Mucosa of descending colon (tissue), 3 donors: ENCODE results near the gene GARS1. TPM values are rescaled to one million over a fixed set of nuclear protein-coding genes. Genes with fewer than 3 reads are reported as not detected.
A peak's percentile ranks its signal among the peaks of the same experiment; 100 is the strongest.
"Not testable (repeated sequence)": the region's sequence is repeated elsewhere in the genome, so short reads cannot be mapped to it uniquely, and the experiment has no call there.

Source experiments
- ATAC-seq: fragments of 200-7000 bp; cut with Tn5 transposase; one replicate; pipeline ENCODE4 v1.9.1; 2020; ENCODE audit warnings: mild to moderate bottlenecking, moderate library complexity
- DNase-seq, 3 donors: peaks; one replicate each; pipeline ENCODE4 v3.0.0-alpha.2; 2020
- H3K36me3 ChIP-seq: fragments of 200-600 bp; one replicate; pipeline ENCODE4 v1.8.0; 2021; ENCODE audit warnings: low read depth, mild to moderate bottlenecking
- H3K4me1 ChIP-seq: fragments of 200-600 bp; one replicate; pipeline ENCODE4 v1.8.0; 2021; ENCODE audit warnings: low read depth, mild to moderate bottlenecking
- H3K4me3 ChIP-seq: fragments of 200-600 bp; one replicate; pipeline ENCODE4 v1.8.0; 2021; ENCODE audit warnings: mild to moderate bottlenecking
- H3K9me3 ChIP-seq: fragments of 200-600 bp; one replicate; pipeline ENCODE4 v1.8.0; 2021; ENCODE audit warnings: mild to moderate bottlenecking
- intact Hi-C, 2 donors: fragments of 100-400 bp; cut with DNase I in 1 of 2; cut with micrococcal nuclease in 1 of 2; formaldehyde crosslinking; loops; one replicate each; pipeline versions ENCODE4 v1.11.0 to v1.11.1; 2022; cut with DNase I, micrococcal nuclease
- total RNA-seq, 3 donors: library from RNA; stranded (reverse); fragmentation: NEBNext Ultra II Directional in 2 of 3; extraction: Animal tissue kit (Norgen Biotek cat#: 25700) in 2 of 3; gene quantifications; one replicate each; pipeline versions ENCODE4 v1.2.1 to v1.2.4, GENCODE V29; 2021 to 2023
- TF ChIP-seq, protein P1 (sequence below): fragments of 200-600 bp; IDR thresholded peaks from one replicate; pipeline ENCODE4 v1.8.0; 2022; ENCODE audit warnings: antibody characterized with exemption, mild to moderate bottlenecking
- donor health status: DM: no; HTN: no; CAD: no; lungs with moderate emphysema.
- donor health status: DM: no; HTN: no; CAD: no.
- donor health status: DM: no; HTN: yes; CAD: no.

Gene GARS1
- total RNA-seq, 3 donors from 2014 or later: 46.2 to 68.6 (median 55.0) TPM

DNA sequence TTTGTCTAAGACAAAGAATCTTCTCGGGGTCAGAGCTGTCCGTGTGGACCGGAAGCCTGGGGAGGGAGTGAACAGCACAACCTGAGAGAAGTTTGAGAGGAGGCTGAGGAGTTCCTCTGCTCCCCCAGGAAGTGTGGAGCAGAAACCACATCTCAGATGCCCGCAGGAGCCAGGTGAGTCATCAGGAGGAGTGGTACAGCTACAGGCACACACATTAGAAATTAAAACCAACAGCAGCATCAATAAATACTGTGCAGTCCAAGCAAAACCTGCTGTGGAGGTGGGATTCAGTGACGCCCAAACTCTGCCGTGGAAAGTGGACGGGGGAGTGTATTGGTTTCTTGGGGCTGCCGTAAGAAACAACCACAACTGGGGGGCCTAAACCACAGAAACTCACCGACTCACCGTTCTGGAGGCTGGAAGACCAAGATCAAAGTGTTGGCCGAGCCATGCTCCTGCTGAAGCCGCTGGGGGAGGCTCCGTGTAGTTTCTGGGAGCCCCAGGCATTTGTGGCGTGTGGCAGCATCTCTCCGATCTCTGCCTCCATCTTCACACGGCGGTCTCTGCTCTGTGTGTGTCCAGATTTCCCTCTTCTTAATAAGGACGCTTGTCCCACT lies 31.2 kb upstream of the GARS1 start:
- ATAC-seq: no peak
- intact Hi-C loops: no loop called here
- TF ChIP-seq, protein P1, sequence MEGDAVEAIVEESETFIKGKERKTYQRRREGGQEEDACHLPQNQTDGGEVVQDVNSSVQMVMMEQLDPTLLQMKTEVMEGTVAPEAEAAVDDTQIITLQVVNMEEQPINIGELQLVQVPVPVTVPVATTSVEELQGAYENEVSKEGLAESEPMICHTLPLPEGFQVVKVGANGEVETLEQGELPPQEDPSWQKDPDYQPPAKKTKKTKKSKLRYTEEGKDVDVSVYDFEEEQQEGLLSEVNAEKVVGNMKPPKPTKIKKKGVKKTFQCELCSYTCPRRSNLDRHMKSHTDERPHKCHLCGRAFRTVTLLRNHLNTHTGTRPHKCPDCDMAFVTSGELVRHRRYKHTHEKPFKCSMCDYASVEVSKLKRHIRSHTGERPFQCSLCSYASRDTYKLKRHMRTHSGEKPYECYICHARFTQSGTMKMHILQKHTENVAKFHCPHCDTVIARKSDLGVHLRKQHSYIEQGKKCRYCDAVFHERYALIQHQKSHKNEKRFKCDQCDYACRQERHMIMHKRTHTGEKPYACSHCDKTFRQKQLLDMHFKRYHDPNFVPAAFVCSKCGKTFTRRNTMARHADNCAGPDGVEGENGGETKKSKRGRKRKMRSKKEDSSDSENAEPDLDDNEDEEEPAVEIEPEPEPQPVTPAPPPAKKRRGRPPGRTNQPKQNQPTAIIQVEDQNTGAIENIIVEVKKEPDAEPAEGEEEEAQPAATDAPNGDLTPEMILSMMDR: no peak
- Histone ChIP-seq H3K4me3 (no peak overlapping the region), H3K9me3 (no peaks in the 10 kb centered on the region), H3K36me3 (no peaks in the 10 kb centered on the region), H3K4me1 (no peaks in the 10 kb centered on the region)
- DNase-seq: no peak

DNA sequence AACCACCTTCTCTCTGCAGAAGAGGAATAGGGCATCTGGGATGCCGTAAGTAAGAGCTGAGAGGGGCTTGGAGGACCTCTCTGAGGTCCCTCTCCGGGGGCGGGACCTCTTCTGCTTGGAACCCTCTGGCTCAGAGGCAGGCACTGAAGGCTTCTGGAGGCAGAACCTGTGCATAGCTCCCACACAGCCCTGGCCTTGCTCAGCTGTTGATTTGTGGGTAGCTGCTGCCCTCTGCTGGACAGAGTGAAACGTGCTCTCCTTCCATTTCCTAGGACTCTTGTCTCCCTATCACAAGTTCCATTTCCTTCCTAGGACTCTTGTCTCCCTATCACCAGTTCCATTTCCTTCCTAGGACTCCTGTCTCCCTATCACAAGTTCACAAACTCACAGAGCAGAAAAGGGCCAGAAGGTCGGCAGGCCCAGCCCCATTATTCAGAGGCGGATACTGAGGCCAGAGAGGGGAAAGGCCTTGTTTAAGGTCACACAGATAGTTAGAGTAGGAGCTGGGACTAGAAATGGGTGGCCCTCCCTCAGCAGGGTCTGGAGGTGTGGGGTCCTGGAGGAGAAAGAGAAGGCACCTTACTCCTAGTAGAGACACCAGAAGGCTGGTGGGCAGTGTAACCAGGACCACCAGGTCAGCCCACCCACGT lies 30.3 kb upstream of the GARS1 start:
- intact Hi-C loops: no loop called here
- peak; percentile 99 for ATAC-seq
- DNase-seq: peak; percentile 68 to 87 (median 86)
- H3K36me3 ChIP-seq: no peaks in the 10 kb centered on the region
- H3K4me3 ChIP-seq: no peak overlapping the region
- TF ChIP-seq, protein P1: peak; percentile 65
- no peaks in the 10 kb centered on the region for H3K9me3 ChIP-seq
- no peaks in the 10 kb centered on the region for H3K4me1 ChIP-seq

DNA sequence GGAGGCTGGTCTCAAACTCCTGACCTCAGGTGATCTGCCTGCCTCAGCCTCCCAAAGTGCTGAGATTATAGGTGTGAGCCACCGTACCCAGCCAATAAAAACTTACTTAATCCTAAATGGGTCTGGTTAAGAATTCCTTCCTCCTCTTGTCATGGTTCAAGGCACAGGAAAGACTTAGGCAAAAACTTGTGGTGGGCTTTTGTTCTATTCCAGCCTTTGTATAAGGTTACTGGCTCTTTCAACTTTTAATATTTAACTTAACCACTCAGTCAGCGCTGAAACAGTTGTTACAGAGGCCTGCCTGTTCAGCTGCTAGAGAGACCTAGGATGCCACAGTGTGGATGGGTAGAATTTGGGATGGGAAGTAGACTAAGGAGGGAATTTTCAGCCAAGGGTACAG lies 28.1 kb upstream of the GARS1 start:
- no peak overlapping the region for H3K4me3 ChIP-seq
- no peak for ATAC-seq
- DNase-seq: no peak
- no peaks in the 10 kb centered on the region for H3K4me1 ChIP-seq
- intact Hi-C loops: no loop called here
- H3K9me3 ChIP-seq: peaks cover 3% of the 10 kb centered on the region
- TF ChIP-seq, protein P1: no peak
- no peaks in the 10 kb centered on the region for H3K36me3 ChIP-seq

DNA sequence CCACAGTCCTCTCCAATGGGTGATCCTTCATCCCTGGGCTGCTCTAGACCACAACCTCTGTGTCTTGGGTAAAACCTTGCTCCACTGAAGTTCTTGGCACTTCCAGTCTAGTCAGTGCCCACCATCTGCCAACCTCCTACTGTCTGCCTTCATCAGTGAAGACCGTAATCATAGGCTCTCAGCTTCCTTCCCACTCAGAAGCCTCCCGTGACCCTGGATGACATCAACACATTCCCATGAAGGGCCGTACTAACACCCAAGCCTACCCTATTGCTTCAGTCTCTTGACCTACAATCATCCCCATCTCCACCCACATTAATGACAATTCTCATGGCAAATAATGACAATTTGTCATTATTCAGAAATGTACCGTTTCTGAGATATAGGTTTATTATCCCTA lies 27.6 kb upstream of the GARS1 start:
- DNase-seq (no peak), ATAC-seq (no peak)
- peaks cover 3% of the 10 kb centered on the region for H3K9me3 ChIP-seq
- intact Hi-C loops: no loop called here
- H3K4me1 ChIP-seq: no peaks in the 10 kb centered on the region
- no peak overlapping the region for H3K4me3 ChIP-seq
- no peaks in the 10 kb centered on the region for H3K36me3 ChIP-seq
- TF ChIP-seq, protein P1: no peak

DNA sequence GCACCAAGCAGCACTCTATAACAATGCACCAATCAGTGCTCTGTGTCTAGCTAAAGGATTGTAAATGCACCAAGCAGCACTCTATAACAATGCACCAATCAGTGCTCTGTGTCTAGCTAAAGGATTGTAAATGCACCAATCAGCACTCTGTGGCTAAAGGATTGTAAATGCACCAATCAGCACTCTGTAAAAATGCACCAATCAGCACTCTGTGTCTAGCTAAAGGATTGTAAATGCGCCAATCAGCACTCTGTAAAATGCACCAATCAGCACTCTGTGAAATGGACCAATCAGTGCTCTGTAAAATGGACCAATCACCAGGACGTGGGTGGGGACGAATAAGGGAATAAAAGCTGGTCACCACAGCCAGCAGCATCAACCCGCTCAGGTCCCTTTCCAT lies 24.4 kb upstream of the GARS1 start:
- H3K4me1 ChIP-seq, H3K4me3 ChIP-seq, H3K9me3 ChIP-seq, DNase-seq, ATAC-seq, H3K36me3 ChIP-seq, intact Hi-C loops: not testable (repeated sequence)

DNA sequence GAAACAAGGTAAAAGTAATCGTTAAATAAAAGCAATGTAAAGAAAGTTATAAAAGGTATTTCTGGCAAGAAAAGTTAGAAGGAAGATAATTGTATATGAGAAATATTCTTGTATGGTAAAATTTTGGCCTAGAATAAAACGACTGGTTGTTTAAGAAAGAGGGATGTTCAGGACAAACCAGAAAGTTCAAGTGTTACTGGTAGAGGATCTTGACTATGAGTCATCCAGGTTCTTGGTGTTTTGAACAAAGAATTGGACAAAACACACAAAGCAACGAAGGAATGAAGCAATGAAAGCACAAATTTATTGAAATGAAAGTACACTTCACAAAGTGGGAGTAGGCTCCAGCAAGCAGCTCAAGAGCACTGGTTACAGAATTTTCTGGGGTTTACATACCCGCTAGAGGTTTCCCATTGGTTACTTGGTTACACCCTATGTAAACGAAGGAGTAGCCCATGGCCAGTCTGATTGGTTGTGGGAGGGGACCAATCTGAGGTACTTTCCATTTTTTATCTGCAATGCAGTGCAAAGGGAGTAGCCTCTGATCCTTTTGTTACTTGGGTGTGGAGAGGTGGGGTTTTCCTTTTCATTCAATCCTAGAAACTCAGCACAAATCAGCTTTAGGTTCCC lies 22.4 kb upstream of the GARS1 start:
- no peak for DNase-seq
- Histone ChIP-seq H3K4me1 (no peaks in the 10 kb centered on the region), H3K9me3 (peaks cover 3% of the 10 kb centered on the region), H3K4me3 (no peak overlapping the region), H3K36me3 (no peaks in the 10 kb centered on the region)
- no peak for ATAC-seq
- TF ChIP-seq, protein P1: no peak
- intact Hi-C loops: no loop called here
